NCI-H82 treated with DMSO at 0.1 percent for 48 hours (cell line): ENCODE measurements around the gene CAMK2N1.

Experiments
- DNase-seq: peaks from one replicate; lab custom pipeline; 2025; ENCODE audit not compliant: unreplicated experiment; lab: John Stamatoyannopoulos, UW

The CAMK2N1 gene

GRCh38 chr1:20479840-20480239, 6.2 kb downstream of the CAMK2N1 start:
- DNase-seq = no peak

GRCh38 chr1:20478057-20478635, 7.9 kb downstream of the CAMK2N1 start:
- no peak for DNase-seq

GRCh38 chr1:20477348-20478056, 8.5 kb downstream of the CAMK2N1 start:
- DNase-seq = no peak

GRCh38 chr1:20476265-20477038, 9.6 kb downstream of the CAMK2N1 start:
- no peak for DNase-seq

GRCh38 chr1:20474996-20475395, 11.0 kb downstream of the CAMK2N1 start:
- no peak for DNase-seq

GRCh38 chr1:20474333-20474975, 11.6 kb downstream of the CAMK2N1 start:
- DNase-seq = no peak

GRCh38 chr1:20473894-20474293, 12.1 kb downstream of the CAMK2N1 start:
- no peak for DNase-seq

GRCh38 chr1:20472860-20473711, 12.9 kb downstream of the CAMK2N1 start:
- DNase-seq = peak; percentile 52

- DNase-seq = no peak
These were observed 13.9 kb downstream of the CAMK2N1 start for GRCh38 chr1:20472121-20472520.

- no peak for DNase-seq
These were observed 15.8 kb downstream of the CAMK2N1 start for GRCh38 chr1:20470194-20470593.

- DNase-seq = no peak
These were observed 16.5 kb downstream of the CAMK2N1 start for GRCh38 chr1:20469406-20470076.

- no peak for DNase-seq
These were observed 19.7 kb downstream of the CAMK2N1 start for GRCh38 chr1:20466273-20466672.

GRCh38 chr1:20465187-20465586, 20.8 kb downstream of the CAMK2N1 start:
- no peak for DNase-seq

GRCh38 chr1:20463502-20463901, 22.5 kb downstream of the CAMK2N1 start:
- DNase-seq = no peak

GRCh38 chr1:20462397-20462796, 23.6 kb downstream of the CAMK2N1 start:
- no peak for DNase-seq

GRCh38 chr1:20458717-20459116, 27.3 kb downstream of the CAMK2N1 start:
- DNase-seq = no peak

GRCh38 chr1:20454004-20454403, 32.0 kb downstream of the CAMK2N1 start:
- DNase-seq = no peak

- no peak for DNase-seq
These were observed 36.2 kb downstream of the CAMK2N1 start for GRCh38 chr1:20449735-20450311.

- no peak for DNase-seq
These were observed 37.3 kb downstream of the CAMK2N1 start for GRCh38 chr1:20448671-20449071.

- no peak for DNase-seq
These were observed 38.2 kb downstream of the CAMK2N1 start for GRCh38 chr1:20447794-20448193.
